ENCODE measurements around the gene SEMA3D. TPM values are rescaled to one million over a fixed set of nuclear protein-coding genes. Genes with fewer than 3 reads are reported as not detected.

Gene SEMA3D
- total RNA-seq, 1 experiment from 2014 or later: 0.90 TPM

DNA sequence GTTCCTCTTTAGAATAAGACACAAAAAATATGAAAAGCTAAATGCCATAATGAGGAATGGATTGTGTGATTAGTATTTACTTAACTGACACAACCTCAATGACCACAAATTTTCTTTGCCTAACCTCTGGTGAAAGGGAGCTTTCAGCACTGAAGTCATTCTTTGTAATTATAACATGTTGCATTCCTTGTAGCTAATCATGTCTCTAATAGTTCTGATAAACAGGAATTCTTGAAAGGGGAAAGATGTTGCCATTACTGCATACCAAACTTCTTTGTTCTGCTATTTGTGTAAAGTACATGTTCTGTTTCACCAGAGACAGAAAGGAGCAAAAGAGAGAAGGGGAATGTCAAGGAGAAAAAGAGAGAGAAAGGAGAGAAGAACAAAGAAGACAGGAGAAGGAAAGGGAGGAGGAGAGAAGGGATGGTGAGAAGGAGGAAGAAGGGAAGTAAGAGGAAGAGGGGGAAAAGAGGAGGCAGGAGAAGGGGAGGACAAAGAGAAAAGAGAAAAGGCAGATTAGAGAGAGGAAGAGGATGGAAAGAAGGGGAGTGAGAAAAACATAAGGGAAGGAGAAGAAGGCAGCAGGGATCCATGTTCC is 120.9 kb downstream of the SEMA3D start:
- Histone ChIP-seq H3K27me3 (ENCODE audit: control insufficient read depth, insufficient read depth, low read length) (no peaks in the 10 kb centered on the region), H3K4me3 (ENCODE audit: insufficient read depth, low read depth, low read length) (no peak overlapping the region), H3K36me3 (replicated peaks; ENCODE audit: control insufficient read depth, insufficient read depth, low read length) (no peaks in the 10 kb centered on the region)
- no peak for DNase-seq

DNA sequence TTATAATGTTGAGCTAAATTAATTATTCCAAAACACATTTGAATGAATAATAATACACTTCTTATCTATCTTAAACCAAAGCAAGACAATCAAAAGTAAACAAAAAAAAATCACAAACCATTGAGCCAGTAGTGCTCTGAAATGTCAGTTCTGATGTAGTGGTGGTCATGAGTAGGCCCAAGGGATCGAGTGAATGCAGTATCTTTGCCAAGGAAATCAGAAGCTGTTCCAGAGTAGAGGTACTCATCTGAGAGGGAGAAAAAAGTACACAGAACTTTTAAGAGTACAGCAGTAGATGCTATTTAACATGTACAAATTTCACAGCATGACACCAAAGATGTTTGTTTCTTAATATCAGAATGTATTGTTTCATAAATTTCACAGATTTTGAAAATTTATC is 121.5 kb downstream of the SEMA3D start:
- no peak for DNase-seq
- H3K27me3 ChIP-seq (ENCODE audit: control insufficient read depth, insufficient read depth, low read length): no peaks in the 10 kb centered on the region
- no peaks in the 10 kb centered on the region for H3K36me3 ChIP-seq (replicated peaks; ENCODE audit: control insufficient read depth, insufficient read depth, low read length)
- no peak overlapping the region for H3K4me3 ChIP-seq (ENCODE audit: insufficient read depth, low read depth, low read length)

DNA sequence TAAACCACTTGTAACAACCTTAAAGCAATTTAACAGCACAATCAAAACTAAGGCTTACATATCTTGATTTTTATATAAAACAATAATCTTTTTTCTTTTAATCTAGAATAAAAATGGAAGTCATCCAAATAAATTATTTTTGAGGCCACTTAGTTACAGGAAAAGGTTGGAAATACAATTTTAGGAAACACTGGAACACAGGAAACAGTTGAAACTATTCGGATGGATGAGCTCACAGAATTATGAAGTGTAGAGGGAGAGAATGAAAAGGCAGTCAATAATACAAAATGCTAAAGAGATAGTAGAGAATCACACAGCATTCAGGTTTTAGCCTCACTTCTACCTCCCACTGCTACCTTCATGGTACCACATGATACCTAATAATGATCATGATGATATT is 124.2 kb downstream of the SEMA3D start:
- Histone ChIP-seq H3K27me3 (ENCODE audit: control insufficient read depth, insufficient read depth, low read length) (no peaks in the 10 kb centered on the region), H3K4me3 (ENCODE audit: insufficient read depth, low read depth, low read length) (no peak overlapping the region), H3K36me3 (replicated peaks; ENCODE audit: control insufficient read depth, insufficient read depth, low read length) (no peaks in the 10 kb centered on the region)
- no peak for DNase-seq

DNA sequence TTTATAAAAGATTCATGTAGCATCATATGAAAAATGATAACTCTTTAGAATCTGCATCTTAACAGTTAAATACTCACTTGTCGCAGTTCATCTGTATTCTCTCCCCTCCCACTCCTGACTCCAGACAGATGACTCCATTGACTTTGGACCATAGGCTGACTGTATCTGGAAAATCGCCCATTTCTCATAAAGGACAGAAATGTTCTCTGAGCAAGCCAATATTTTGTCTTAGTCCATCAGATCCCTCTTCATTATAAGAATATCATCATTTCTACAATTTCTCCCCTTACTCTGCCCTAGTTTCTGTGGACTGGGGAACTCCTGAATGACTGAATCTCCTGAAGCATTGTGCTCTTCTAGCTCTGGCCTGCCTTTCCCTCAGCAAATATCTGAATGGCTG is 125.4 kb downstream of the SEMA3D start:
- no peak for DNase-seq

DNA sequence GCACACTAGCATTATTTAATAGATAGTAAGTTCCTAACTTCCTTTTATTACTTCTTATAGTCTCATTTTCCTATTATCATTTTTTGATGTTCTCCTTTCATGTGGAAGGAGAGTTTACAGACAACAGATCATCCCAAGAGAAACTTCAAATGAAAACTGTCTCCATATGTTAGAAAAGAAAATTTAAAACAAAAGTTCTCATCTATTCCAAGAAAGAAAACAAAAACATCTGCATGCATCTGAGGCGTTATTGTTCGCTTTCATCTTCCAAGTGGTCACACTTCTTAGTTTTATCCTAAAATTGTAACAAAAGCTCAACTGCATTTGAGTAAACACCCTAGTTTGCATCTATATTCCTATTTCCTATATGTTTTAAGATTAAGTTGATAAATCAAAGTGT is 126.2 kb downstream of the SEMA3D start:
- Histone ChIP-seq H3K27me3 (ENCODE audit: control insufficient read depth, insufficient read depth, low read length) (no peaks in the 10 kb centered on the region), H3K4me3 (ENCODE audit: insufficient read depth, low read depth, low read length) (no peak overlapping the region), H3K36me3 (replicated peaks; ENCODE audit: control insufficient read depth, insufficient read depth, low read length) (no peaks in the 10 kb centered on the region)
- DNase-seq: no peak

More for the DNA sequence above, 125.4 kb downstream of the SEMA3D start:
- no peak overlapping the region for H3K4me3 ChIP-seq (ENCODE audit: insufficient read depth, low read depth, low read length)
- H3K36me3 ChIP-seq (replicated peaks; ENCODE audit: control insufficient read depth, insufficient read depth, low read length): no peaks in the 10 kb centered on the region
- no peaks in the 10 kb centered on the region for H3K27me3 ChIP-seq (ENCODE audit: control insufficient read depth, insufficient read depth, low read length)

DNA sequence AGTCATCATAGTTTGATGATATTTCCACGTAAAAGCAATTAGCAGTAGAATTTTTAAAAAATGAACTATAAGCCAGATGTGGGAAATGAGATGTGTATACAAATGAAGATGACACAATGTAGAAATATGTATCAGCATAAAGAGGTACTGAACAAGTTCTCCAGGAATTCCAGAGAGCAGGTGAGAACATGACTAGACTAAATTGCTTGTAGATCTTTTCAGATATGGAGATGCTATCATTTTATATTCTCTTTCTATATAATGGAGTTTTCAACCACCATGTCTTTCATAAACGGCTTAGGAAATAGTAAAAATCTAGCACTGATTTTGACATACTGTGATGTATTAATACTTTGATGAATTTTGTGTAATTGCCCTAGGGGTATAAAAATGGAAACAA is 130.9 kb downstream of the SEMA3D start:
- Histone ChIP-seq H3K4me3 (ENCODE audit: insufficient read depth, low read depth, low read length) (no peak overlapping the region), H3K27me3 (ENCODE audit: control insufficient read depth, insufficient read depth, low read length) (no peaks in the 10 kb centered on the region), H3K36me3 (replicated peaks; ENCODE audit: control insufficient read depth, insufficient read depth, low read length) (no peaks in the 10 kb centered on the region)
- no peak for DNase-seq

DNA sequence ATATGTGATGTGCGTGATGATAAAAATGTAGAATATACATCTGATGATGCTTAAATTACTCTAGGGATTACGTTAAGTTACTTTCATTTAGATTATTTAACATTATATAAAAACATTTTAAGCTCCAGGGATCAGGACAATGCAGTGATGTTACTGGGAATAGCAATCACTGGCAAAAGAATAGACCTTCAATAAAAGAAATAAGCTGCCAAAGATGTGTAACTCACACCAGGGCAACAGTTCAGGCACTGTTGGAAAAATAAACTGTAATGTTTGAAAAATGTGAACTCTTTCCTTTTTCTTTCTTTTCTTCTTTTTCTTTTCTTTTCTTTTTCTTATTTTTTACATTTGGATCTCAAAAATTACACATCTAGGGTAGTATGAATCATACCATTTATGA is 131.7 kb downstream of the SEMA3D start:
- DNase-seq: no peak
- Histone ChIP-seq H3K36me3 (replicated peaks; ENCODE audit: control insufficient read depth, insufficient read depth, low read length) (no peaks in the 10 kb centered on the region), H3K4me3 (ENCODE audit: insufficient read depth, low read depth, low read length) (no peak overlapping the region), H3K27me3 (ENCODE audit: control insufficient read depth, insufficient read depth, low read length) (no peaks in the 10 kb centered on the region)

DNA sequence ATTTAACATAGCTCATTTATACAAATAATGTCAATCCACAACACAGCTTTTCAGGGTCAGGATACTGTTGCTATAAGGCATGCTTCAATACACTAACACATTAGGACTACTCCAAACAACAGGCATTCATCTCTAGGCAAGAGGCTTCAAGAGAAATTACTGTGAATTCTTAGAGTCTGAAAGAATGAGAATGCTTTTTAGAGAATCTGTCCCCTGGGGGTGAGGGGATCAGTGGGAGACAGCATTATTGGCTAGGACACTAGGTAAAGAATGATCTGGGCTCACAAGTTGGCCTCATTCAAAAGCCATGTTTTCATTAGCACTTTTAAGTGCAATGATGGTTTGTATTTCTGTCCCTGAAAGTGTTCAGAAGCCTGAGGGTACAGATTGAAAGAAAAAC is 132.6 kb downstream of the SEMA3D start:
- H3K27me3 ChIP-seq (ENCODE audit: control insufficient read depth, insufficient read depth, low read length): no peaks in the 10 kb centered on the region
- no peaks in the 10 kb centered on the region for H3K36me3 ChIP-seq (replicated peaks; ENCODE audit: control insufficient read depth, insufficient read depth, low read length)
- H3K4me3 ChIP-seq (ENCODE audit: insufficient read depth, low read depth, low read length): no peak overlapping the region
- peak; percentile 9 for DNase-seq

DNA sequence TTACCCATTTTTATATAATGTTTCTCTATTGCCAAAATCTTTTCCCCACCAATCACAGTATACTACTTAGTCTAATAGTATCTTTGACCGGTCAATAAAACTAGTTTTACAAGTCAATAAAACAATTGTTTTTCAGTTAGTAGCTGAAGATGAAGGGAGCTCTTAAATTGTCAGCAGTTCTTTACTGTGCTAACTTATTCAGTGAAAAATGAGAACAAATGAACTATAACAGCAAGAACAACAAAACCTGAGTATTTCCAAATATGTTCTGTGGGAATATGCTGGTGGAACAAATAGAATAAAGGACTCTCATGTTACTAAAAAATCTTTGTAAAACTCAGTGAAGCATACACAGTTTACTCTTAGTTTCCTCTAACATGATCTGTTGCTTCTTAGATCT is 134.0 kb downstream of the SEMA3D start:
- no peak for DNase-seq
- no peaks in the 10 kb centered on the region for H3K36me3 ChIP-seq (replicated peaks; ENCODE audit: control insufficient read depth, insufficient read depth, low read length)
- H3K27me3 ChIP-seq (ENCODE audit: control insufficient read depth, insufficient read depth, low read length): no peaks in the 10 kb centered on the region
- H3K4me3 ChIP-seq (ENCODE audit: insufficient read depth, low read depth, low read length): no peak overlapping the region

DNA sequence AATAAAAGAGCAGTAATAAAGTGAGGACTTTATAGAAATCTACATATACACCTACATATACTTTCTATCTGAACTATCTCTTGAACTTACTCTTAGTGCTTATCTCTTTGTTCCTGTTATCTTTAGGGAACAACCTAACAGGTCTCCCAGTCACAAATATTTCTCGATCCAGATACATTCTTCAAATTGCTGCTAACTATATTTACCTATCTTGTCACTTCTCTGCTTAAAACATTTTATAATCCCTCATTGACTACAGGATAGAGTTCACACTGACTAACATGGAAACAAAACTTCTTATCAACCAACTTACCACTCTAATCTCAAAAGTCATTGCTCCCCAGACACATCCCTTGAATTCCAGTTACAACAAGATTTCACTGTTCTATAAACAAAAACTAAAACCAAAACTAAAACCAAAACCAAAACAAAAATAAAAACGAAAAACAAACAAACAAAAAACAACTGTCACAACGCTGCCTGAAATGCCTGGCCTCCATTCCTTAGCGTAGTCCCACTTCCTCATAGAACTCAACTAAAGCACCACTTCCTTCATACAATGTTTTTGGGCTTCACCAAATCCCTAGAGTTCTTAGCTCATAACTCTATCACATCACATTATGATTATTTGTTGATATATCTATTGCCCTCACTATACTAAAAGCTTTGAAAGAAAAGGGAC is 134.7 kb downstream of the SEMA3D start:
- no peaks in the 10 kb centered on the region for H3K27me3 ChIP-seq (ENCODE audit: control insufficient read depth, insufficient read depth, low read length)
- no peak for DNase-seq
- H3K36me3 ChIP-seq (replicated peaks; ENCODE audit: control insufficient read depth, insufficient read depth, low read length): no peaks in the 10 kb centered on the region
- no peak overlapping the region for H3K4me3 ChIP-seq (ENCODE audit: insufficient read depth, low read depth, low read length)

DNA sequence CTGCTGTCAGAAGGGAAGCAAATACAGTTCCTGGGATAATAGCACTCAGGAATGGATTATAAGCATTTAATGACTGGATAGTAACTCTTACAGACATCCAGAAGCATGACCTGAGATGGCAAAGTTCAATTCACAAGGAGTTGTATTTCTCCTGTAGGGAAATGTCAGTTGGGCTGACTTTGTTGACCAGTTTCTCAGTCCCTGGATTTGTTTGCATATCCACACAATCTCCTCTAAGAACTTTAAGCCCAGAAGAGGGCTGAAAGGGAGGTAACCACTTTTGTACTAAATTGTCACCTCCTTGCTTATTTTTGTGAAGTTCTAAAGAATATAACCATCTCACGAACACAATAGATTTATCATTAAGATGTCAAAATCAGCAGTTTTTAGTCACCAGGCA is 140.3 kb downstream of the SEMA3D start:
- Histone ChIP-seq H3K36me3 (replicated peaks; ENCODE audit: control insufficient read depth, insufficient read depth, low read length) (no peaks in the 10 kb centered on the region), H3K4me3 (ENCODE audit: insufficient read depth, low read depth, low read length) (no peak overlapping the region), H3K27me3 (ENCODE audit: control insufficient read depth, insufficient read depth, low read length) (no peaks in the 10 kb centered on the region)
- no peak for DNase-seq

DNA sequence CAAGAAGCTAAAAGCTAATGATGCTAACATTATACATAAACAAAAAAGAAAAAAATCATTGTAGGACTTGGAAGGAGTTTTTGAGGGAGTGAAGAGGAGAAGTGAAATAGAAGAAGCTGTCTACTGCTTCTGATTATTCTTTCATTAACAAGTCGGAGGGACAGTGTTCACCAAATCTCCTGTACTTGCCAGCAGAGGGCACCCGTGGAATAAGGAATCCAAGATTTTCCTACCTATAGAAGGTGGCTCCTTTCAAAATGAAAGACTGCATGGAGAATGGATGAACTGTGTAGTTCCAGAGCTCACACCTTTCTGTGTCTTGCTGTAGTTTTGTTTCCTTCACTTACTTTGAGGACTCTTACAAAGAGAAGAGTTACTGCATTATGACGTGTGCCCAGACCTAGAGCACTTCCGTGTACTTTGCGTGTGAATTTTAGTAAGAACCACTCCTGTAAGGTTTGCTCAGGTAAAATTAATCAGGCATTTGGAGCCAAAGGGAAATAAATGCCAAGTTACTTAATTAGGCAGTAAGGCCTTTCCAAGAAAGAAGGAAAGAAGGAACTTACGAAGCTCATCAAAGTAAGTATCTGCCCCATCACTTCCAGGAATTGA is 145.1 kb downstream of the SEMA3D start:
- no peaks in the 10 kb centered on the region for H3K27me3 ChIP-seq (ENCODE audit: control insufficient read depth, insufficient read depth, low read length)
- H3K36me3 ChIP-seq (replicated peaks; ENCODE audit: control insufficient read depth, insufficient read depth, low read length): no peaks in the 10 kb centered on the region
- H3K4me3 ChIP-seq (ENCODE audit: insufficient read depth, low read depth, low read length): no peak overlapping the region
- DNase-seq: no peak

DNA sequence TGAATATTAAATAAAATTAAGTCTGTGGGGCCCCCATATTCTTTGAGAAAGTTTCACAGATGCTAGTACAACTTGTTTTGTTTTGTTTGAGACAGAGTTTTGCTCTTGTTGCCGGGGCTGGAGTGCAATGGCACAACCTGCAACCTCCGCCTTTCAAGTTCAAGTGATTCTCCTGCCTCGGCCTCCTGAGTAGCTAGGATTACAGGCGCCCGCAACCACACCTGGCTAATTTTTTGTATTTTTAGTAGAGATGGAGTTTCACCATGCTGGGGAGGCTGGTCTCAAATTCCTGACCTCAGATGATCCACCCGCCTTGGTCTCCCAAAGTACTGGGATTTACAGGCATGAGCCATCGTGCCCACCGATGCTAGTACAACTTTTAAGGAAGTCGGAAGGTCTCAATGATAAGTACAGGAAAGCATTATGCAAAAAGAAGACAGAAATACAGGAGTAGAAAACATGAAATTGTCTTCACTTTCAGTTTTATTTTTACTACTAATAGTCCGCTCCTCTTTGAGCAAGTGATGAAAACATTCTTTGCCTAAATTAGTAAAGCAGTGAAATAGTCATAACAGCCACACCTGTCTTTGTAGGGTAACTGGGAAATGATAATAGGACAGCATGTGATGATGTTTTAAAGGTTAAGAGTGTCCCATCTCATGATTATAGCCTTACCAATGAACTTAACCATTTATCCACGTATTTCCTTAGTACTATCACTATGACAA is 147.5 kb downstream of the SEMA3D start:
- H3K27me3 ChIP-seq (ENCODE audit: control insufficient read depth, insufficient read depth, low read length): no peaks in the 10 kb centered on the region
- no peak overlapping the region for H3K4me3 ChIP-seq (ENCODE audit: insufficient read depth, low read depth, low read length)
- DNase-seq: no peak
- no peaks in the 10 kb centered on the region for H3K36me3 ChIP-seq (replicated peaks; ENCODE audit: control insufficient read depth, insufficient read depth, low read length)

DNA sequence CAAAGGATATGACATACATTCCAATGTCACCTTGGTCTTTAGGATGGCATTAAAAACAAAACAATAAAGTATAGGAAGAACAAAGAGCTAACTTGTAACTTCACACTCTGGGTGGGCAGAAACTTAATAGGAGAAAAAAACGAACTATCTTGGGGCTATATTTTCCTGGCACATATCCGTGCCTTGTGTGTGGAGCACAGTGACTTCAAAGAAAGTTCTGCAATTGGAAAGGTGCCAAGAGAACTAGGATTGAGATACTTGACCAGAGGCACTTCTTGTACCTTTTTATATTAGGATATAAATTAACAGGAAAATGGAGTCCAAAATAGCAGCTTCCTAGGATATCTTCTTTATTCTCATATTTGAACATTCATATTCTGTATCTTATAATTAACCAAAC is 148.4 kb downstream of the SEMA3D start:
- H3K4me3 ChIP-seq (ENCODE audit: insufficient read depth, low read depth, low read length): no peak overlapping the region
- no peak for DNase-seq
- H3K36me3 ChIP-seq (replicated peaks; ENCODE audit: control insufficient read depth, insufficient read depth, low read length): no peaks in the 10 kb centered on the region
- no peaks in the 10 kb centered on the region for H3K27me3 ChIP-seq (ENCODE audit: control insufficient read depth, insufficient read depth, low read length)

DNA sequence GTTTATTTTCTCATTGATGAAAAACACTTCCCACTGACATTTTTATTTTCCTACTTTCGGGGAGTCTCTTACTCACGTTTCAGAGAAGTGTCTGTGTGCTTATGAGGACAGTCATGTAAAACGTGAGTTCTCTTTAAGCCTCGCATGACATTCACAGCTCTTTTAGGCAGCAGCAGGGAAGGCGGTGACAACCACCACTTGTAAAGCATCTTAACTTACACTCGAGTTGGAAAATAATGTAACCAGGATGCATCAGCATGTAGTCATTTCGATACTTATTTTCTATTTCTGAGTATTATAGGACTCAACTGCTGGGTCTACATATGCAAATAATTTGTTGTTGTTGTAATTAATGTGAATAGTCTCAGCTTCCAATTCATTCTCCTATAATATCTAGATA is 153.6 kb downstream of the SEMA3D start:
- no peak overlapping the region for H3K4me3 ChIP-seq (ENCODE audit: insufficient read depth, low read depth, low read length)
- DNase-seq: no peak
- H3K27me3 ChIP-seq (ENCODE audit: control insufficient read depth, insufficient read depth, low read length): no peaks in the 10 kb centered on the region
- no peaks in the 10 kb centered on the region for H3K36me3 ChIP-seq (replicated peaks; ENCODE audit: control insufficient read depth, insufficient read depth, low read length)

Data from H7 (cell line).